Measurements from ENCODE around the gene CNOT10.
A peak's percentile ranks its signal among the peaks of the same experiment; 100 is the strongest.

Gene CNOT10

DNA sequence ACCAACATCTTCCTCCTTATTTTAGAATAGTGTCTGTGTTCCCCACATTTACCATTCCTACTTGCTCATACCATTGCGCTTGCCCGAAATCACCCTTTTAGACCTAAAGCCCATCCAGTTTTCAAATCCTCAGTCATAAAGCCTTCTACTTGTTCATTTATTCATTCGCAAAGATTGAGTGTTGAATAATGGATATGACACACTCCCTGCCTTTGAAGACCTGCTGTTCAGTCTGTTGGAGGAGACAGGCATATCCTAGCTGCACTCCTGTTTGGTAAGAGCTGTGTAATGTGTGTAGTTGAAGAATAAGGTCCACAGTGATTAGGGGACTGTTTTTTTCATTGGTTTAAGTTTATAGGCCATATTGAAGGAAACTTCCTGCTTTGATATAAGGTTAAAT, 1.7 kb downstream of the CNOT10 start:
- H3K36me3 ChIP-seq (ENCODE audit: control insufficient read depth in 1 of 2, insufficient read depth in 2 of 2, low read length in 2 of 2) = peaks cover 4% of the 10 kb centered on the region in 2 donors
- H3K9ac ChIP-seq (ENCODE audit: low read depth in 1 of 2, low read length in 2 of 2) = no peak overlapping the region
- H3K27ac ChIP-seq (ENCODE audit: low read depth, low read length) = no peak overlapping the region
- H3K4me3 ChIP-seq (ENCODE audit: low read depth in 1 of 2, low read length in 2 of 2) = peak overlapping the region in 1 of 2 donors; percentile 8
- H3K4me1 ChIP-seq (ENCODE audit: control insufficient read depth in 1 of 2, insufficient read depth in 2 of 2, low read length in 2 of 2) = peaks cover 19 to 22% of the 10 kb centered on the region in 2 donors
- no peaks in the 10 kb centered on the region for H3K9me3 ChIP-seq (ENCODE audit: control insufficient read depth in 1 of 2, low read length in 2 of 2)
- H3K27me3 ChIP-seq (ENCODE audit: control insufficient read depth in 1 of 2, insufficient read depth in 2 of 2, low read length in 2 of 2) = no peaks in the 10 kb centered on the region

DNA sequence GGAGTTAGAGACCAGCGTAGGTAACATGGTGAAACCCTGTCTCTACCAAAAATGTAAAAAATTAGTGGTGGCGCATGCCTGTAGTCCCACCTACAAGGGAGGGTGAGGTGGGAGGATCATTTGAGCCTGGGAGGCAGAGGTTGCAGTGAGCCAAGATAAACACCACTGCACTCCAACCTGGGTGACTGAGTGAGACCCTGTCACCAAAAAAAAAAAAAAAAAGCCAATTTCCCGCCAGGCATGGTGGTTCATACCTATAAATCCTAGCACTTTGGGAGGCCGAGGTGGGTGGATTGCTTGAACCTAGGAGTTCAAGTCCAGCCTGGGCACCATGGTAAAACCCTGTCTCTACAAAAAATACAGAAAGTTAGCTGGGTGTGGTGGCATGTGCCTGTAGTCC, 6.9 kb downstream of the CNOT10 start:
- Histone ChIP-seq H3K4me3 (ENCODE audit: low read depth in 1 of 2, low read length in 2 of 2) (no peak overlapping the region), H3K27ac (ENCODE audit: low read depth, low read length) (no peak overlapping the region), H3K27me3 (ENCODE audit: control insufficient read depth in 1 of 2, insufficient read depth in 2 of 2, low read length in 2 of 2) (no peaks in the 10 kb centered on the region), H3K36me3 (ENCODE audit: control insufficient read depth in 1 of 2, insufficient read depth in 2 of 2, low read length in 2 of 2) (peaks cover 7 to 8% of the 10 kb centered on the region in 2 donors), H3K4me1 (ENCODE audit: control insufficient read depth in 1 of 2, insufficient read depth in 2 of 2, low read length in 2 of 2) (peaks cover 0 to 3% of the 10 kb centered on the region in 2 donors), H3K9me3 (ENCODE audit: control insufficient read depth in 1 of 2, low read length in 2 of 2) (no peaks in the 10 kb centered on the region), H3K9ac (ENCODE audit: low read depth in 1 of 2, low read length in 2 of 2) (no peak overlapping the region)

GRCh38 chr3:32696523-32696922, 11.5 kb downstream of the CNOT10 start:
- H3K27ac ChIP-seq (ENCODE audit: low read depth, low read length) = no peak overlapping the region
- no peaks in the 10 kb centered on the region for H3K4me1 ChIP-seq (ENCODE audit: control insufficient read depth in 1 of 2, insufficient read depth in 2 of 2, low read length in 2 of 2)
- no peak overlapping the region for H3K4me3 ChIP-seq (ENCODE audit: low read depth in 1 of 2, low read length in 2 of 2)
- H3K27me3 ChIP-seq (ENCODE audit: control insufficient read depth in 1 of 2, insufficient read depth in 2 of 2, low read length in 2 of 2) = no peaks in the 10 kb centered on the region
- no peaks in the 10 kb centered on the region for H3K9me3 ChIP-seq (ENCODE audit: control insufficient read depth in 1 of 2, low read length in 2 of 2)
- H3K9ac ChIP-seq (ENCODE audit: low read depth in 1 of 2, low read length in 2 of 2) = no peak overlapping the region
- peaks cover 3 to 4% of the 10 kb centered on the region in 2 donors for H3K36me3 ChIP-seq (ENCODE audit: control insufficient read depth in 1 of 2, insufficient read depth in 2 of 2, low read length in 2 of 2)

DNA sequence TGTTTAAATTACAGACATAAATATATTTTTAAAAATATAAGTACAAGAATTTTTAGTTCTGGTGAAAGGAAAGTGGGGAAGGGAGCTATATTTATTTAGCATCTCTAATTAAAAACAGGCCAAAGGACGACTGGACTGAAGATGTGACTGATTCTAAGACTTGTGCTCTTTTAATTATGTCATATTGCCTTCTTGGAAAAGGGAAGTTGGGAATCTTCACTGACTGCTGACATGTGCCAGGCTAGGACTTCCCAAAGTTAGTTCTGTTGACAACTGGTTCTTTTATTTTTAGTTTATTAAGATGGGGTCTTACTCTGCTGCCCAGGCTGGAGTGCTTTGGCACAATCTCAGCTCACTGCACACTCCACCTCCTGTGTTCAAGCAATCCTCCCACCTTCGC, 13.5 kb downstream of the CNOT10 start:
- H3K36me3 ChIP-seq (ENCODE audit: control insufficient read depth in 1 of 2, insufficient read depth in 2 of 2, low read length in 2 of 2) = peaks cover 0 to under 1% of the 10 kb centered on the region in 2 donors
- no peaks in the 10 kb centered on the region for H3K27me3 ChIP-seq (ENCODE audit: control insufficient read depth in 1 of 2, insufficient read depth in 2 of 2, low read length in 2 of 2)
- H3K9me3 ChIP-seq (ENCODE audit: control insufficient read depth in 1 of 2, low read length in 2 of 2) = no peaks in the 10 kb centered on the region
- no peak overlapping the region for H3K9ac ChIP-seq (ENCODE audit: low read depth in 1 of 2, low read length in 2 of 2)
- H3K4me1 ChIP-seq (ENCODE audit: control insufficient read depth in 1 of 2, insufficient read depth in 2 of 2, low read length in 2 of 2) = no peaks in the 10 kb centered on the region
- H3K4me3 ChIP-seq (ENCODE audit: low read depth in 1 of 2, low read length in 2 of 2) = no peak overlapping the region
- no peak overlapping the region for H3K27ac ChIP-seq (ENCODE audit: low read depth, low read length)

- Histone ChIP-seq H3K9me3 (ENCODE audit: control insufficient read depth in 1 of 2, low read length in 2 of 2) (no peaks in the 10 kb centered on the region), H3K36me3 (ENCODE audit: control insufficient read depth in 1 of 2, insufficient read depth in 2 of 2, low read length in 2 of 2) (no peaks in the 10 kb centered on the region), H3K9ac (ENCODE audit: low read depth in 1 of 2, low read length in 2 of 2) (no peak overlapping the region), H3K4me3 (ENCODE audit: low read depth in 1 of 2, low read length in 2 of 2) (no peak overlapping the region), H3K27ac (ENCODE audit: low read depth, low read length) (no peak overlapping the region), H3K27me3 (ENCODE audit: control insufficient read depth in 1 of 2, insufficient read depth in 2 of 2, low read length in 2 of 2) (no peaks in the 10 kb centered on the region), H3K4me1 (ENCODE audit: control insufficient read depth in 1 of 2, insufficient read depth in 2 of 2, low read length in 2 of 2) (no peaks in the 10 kb centered on the region)
Measured at GRCh38 chr3:32699429-32699828, 14.4 kb downstream of the CNOT10 start.

DNA sequence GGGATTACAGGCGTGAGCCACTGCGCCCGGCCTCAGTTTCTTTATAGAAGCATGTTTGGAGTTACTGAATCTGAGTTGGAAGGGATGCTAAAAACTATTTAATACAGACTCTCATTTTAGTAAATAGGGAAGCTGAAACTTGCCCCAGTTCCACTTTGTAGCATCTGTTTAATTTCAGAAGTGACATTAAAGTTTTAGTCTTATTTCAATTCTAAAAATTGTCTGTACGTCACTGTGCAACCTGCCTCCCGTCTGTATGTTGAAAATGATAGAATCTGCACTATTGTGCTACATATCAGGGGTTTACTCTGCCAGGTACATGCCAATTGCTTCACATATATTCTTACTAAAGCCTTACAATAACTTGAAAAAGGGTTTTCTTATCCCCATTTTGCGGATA, 15.3 kb downstream of the CNOT10 start:
- H3K9ac ChIP-seq (ENCODE audit: low read depth in 1 of 2, low read length in 2 of 2) = no peak overlapping the region
- H3K4me1 ChIP-seq (ENCODE audit: control insufficient read depth in 1 of 2, insufficient read depth in 2 of 2, low read length in 2 of 2) = no peaks in the 10 kb centered on the region
- H3K4me3 ChIP-seq (ENCODE audit: low read depth in 1 of 2, low read length in 2 of 2) = no peak overlapping the region
- no peaks in the 10 kb centered on the region for H3K27me3 ChIP-seq (ENCODE audit: control insufficient read depth in 1 of 2, insufficient read depth in 2 of 2, low read length in 2 of 2)
- no peak overlapping the region for H3K27ac ChIP-seq (ENCODE audit: low read depth, low read length)
- no peaks in the 10 kb centered on the region for H3K9me3 ChIP-seq (ENCODE audit: control insufficient read depth in 1 of 2, low read length in 2 of 2)
- no peaks in the 10 kb centered on the region for H3K36me3 ChIP-seq (ENCODE audit: control insufficient read depth in 1 of 2, insufficient read depth in 2 of 2, low read length in 2 of 2)

- no peaks in the 10 kb centered on the region for H3K27me3 ChIP-seq (ENCODE audit: control insufficient read depth in 1 of 2, insufficient read depth in 2 of 2, low read length in 2 of 2)
- H3K9ac ChIP-seq (ENCODE audit: low read depth in 1 of 2, low read length in 2 of 2) = no peak overlapping the region
- H3K36me3 ChIP-seq (ENCODE audit: control insufficient read depth in 1 of 2, insufficient read depth in 2 of 2, low read length in 2 of 2) = no peaks in the 10 kb centered on the region
- no peaks in the 10 kb centered on the region for H3K9me3 ChIP-seq (ENCODE audit: control insufficient read depth in 1 of 2, low read length in 2 of 2)
- H3K4me1 ChIP-seq (ENCODE audit: control insufficient read depth in 1 of 2, insufficient read depth in 2 of 2, low read length in 2 of 2) = peaks cover 0 to 14% of the 10 kb centered on the region in 2 donors
- H3K27ac ChIP-seq (ENCODE audit: low read depth, low read length) = no peak overlapping the region
- H3K4me3 ChIP-seq (ENCODE audit: low read depth in 1 of 2, low read length in 2 of 2) = no peak overlapping the region
Measured at GRCh38 chr3:32703491-32703972, 18.5 kb downstream of the CNOT10 start.

DNA sequence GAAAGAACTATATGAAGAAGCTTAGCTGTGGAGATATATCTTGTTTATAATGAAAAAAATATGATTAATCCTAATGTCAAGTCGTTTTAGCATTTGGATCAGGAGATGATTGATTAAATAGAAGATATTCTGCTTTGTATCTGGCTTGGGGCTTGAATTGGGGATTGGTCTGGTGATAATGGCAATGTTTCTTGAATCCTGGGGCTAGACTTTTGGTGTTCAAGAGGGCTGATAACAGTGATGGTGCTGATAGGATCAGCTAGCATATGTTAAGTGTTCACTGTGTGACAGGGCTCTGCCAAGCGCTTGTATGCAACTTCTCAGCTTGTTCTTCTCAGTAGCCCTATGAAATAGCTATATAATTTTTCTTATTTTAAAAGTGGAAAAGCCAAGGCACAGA, 20.2 kb downstream of the CNOT10 start:
- H3K27ac ChIP-seq (ENCODE audit: low read depth, low read length) = no peak overlapping the region
- H3K9me3 ChIP-seq (ENCODE audit: control insufficient read depth in 1 of 2, low read length in 2 of 2) = no peaks in the 10 kb centered on the region
- H3K4me3 ChIP-seq (ENCODE audit: low read depth in 1 of 2, low read length in 2 of 2) = no peak overlapping the region
- H3K36me3 ChIP-seq (ENCODE audit: control insufficient read depth in 1 of 2, insufficient read depth in 2 of 2, low read length in 2 of 2) = peaks cover 6 to 11% of the 10 kb centered on the region in 2 donors
- H3K4me1 ChIP-seq (ENCODE audit: control insufficient read depth in 1 of 2, insufficient read depth in 2 of 2, low read length in 2 of 2) = peaks cover 0 to 14% of the 10 kb centered on the region in 2 donors
- H3K27me3 ChIP-seq (ENCODE audit: control insufficient read depth in 1 of 2, insufficient read depth in 2 of 2, low read length in 2 of 2) = no peaks in the 10 kb centered on the region
- H3K9ac ChIP-seq (ENCODE audit: low read depth in 1 of 2, low read length in 2 of 2) = no peak overlapping the region

DNA sequence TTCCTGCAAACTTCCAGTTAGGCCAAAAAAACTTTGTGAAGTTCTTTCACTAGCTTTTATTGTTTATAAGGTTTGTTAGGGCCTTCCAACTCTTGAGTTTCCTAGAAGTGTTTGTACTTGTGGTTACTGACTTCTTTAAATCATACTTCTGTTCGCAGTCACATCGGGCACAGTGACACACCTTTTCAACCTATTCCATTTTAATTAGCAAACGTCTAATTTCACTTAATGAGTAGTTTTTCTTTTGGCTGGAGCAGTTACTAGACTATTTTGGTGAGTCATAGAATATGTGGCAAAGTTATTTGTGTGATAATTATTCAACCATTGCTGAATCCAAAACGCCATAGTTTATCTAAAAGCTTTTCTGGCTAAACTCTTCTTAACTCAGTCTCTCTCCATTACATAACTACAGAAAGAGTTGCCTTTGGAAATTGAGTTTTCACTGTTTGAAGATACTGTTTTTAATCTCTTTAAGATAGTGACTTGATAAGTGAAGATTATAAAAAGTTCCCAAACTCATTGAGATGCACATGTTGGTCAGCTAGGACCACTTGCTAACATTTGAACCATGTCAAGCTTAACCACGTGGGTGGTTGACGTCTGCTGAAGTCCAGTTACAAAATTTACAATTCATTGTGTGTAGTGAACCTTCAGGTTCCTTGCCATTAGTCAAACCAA, 21.5 kb downstream of the CNOT10 start:
- H3K27me3 ChIP-seq (ENCODE audit: control insufficient read depth in 1 of 2, insufficient read depth in 2 of 2, low read length in 2 of 2) = no peaks in the 10 kb centered on the region
- H3K9ac ChIP-seq (ENCODE audit: low read depth in 1 of 2, low read length in 2 of 2) = no peak overlapping the region
- peaks cover 0 to 14% of the 10 kb centered on the region in 2 donors for H3K4me1 ChIP-seq (ENCODE audit: control insufficient read depth in 1 of 2, insufficient read depth in 2 of 2, low read length in 2 of 2)
- no peak overlapping the region for H3K27ac ChIP-seq (ENCODE audit: low read depth, low read length)
- H3K9me3 ChIP-seq (ENCODE audit: control insufficient read depth in 1 of 2, low read length in 2 of 2) = no peaks in the 10 kb centered on the region
- H3K36me3 ChIP-seq (ENCODE audit: control insufficient read depth in 1 of 2, insufficient read depth in 2 of 2, low read length in 2 of 2) = peaks cover 9 to 24% of the 10 kb centered on the region in 2 donors
- no peak overlapping the region for H3K4me3 ChIP-seq (ENCODE audit: low read depth in 1 of 2, low read length in 2 of 2)

GRCh38 chr3:32707026-32707370, 22.0 kb downstream of the CNOT10 start:
- Histone ChIP-seq H3K4me3 (ENCODE audit: low read depth in 1 of 2, low read length in 2 of 2) (no peak overlapping the region), H3K27me3 (ENCODE audit: control insufficient read depth in 1 of 2, insufficient read depth in 2 of 2, low read length in 2 of 2) (no peaks in the 10 kb centered on the region), H3K27ac (ENCODE audit: low read depth, low read length) (no peak overlapping the region)

More at GRCh38 chr3:32707026-32707370, 22.0 kb downstream of the CNOT10 start:
- no peak overlapping the region for H3K9ac ChIP-seq (ENCODE audit: low read depth in 1 of 2, low read length in 2 of 2)
- peaks cover 0 to 14% of the 10 kb centered on the region in 2 donors for H3K4me1 ChIP-seq (ENCODE audit: control insufficient read depth in 1 of 2, insufficient read depth in 2 of 2, low read length in 2 of 2)
- H3K36me3 ChIP-seq (ENCODE audit: control insufficient read depth in 1 of 2, insufficient read depth in 2 of 2, low read length in 2 of 2) = peaks cover 11 to 29% of the 10 kb centered on the region in 2 donors
- no peaks in the 10 kb centered on the region for H3K9me3 ChIP-seq (ENCODE audit: control insufficient read depth in 1 of 2, low read length in 2 of 2)

All from duodenal mucosa (tissue), 2 donors.